ENCODE results near the gene RALGPS1. TPM values are rescaled to one million over a fixed set of nuclear protein-coding genes. Genes with fewer than 3 reads are reported as not detected.

Gene RALGPS1
- polyA plus RNA-seq, 1 of the 3 experiments (the other 2 are of a cell fraction) = 3.9 TPM

GRCh38 chr9:127214421-127215267 is 300.1 kb downstream of the RALGPS1 start:
- Histone ChIP-seq H2AFZ (ENCODE audit: low read depth) (no peak overlapping the region), H3K9me2 (no peaks in the 10 kb centered on the region), H3K4me2 (no peak overlapping the region), H3K4me3 (ENCODE audit: low read depth in 2 of 2, low read length in 1 of 2) (no peak overlapping the region; a peak in 1 of 4 replicates), H3K36me3 (replicated peaks in 1 of 2; ENCODE audit: control insufficient read depth in 1 of 2, insufficient read depth in 2 of 2, low read length in 1 of 2) (no peaks in the 10 kb centered on the region), H3K79me2 (ENCODE audit: insufficient read depth) (no peaks in the 10 kb centered on the region), H3K27me3 (ENCODE audit: insufficient read depth) (no peaks in the 10 kb centered on the region), H3K27ac (ENCODE audit: low read depth in 2 of 2, low read length in 1 of 2) (no peak overlapping the region), H4K20me1 (ENCODE audit: insufficient read depth) (no peaks in the 10 kb centered on the region), H3K9me3 (no peaks in the 10 kb centered on the region), H3K4me1 (ENCODE audit: control insufficient read depth in 1 of 2, insufficient read depth in 2 of 2, low read depth in 1 of 2, low read length in 1 of 2) (peaks cover 0 to 5% of the 10 kb centered on the region in 2 experiments; a peak in 1 of 4 replicates), H3K9ac (no peak overlapping the region), H3F3A (replicated peaks; ENCODE audit: insufficient read depth) (no peaks in the 10 kb centered on the region)
- WGBS (ENCODE audit: low lambda C conversion rate) = 21% methylated on average over 5 of the region's 6 CpGs
- peak; percentile 82 for DNase-seq
- TF ChIP-seq TAF1 (IDR thresholded peaks at IDR 0.05; ENCODE audit: borderline replicate concordance, low read depth, low read length) (no peak), TEAD4 (IDR thresholded peaks at IDR 0.05; ENCODE audit: borderline replicate concordance, insufficient read depth) (no peak), SIN3A (IDR thresholded peaks at IDR 0.05; ENCODE audit: borderline replicate concordance, low read depth, low read length) (no peak), RAD21 (IDR thresholded peaks at IDR 0.05; ENCODE audit: low read length) (peak; percentile 83), EZH2phosphoT487 (IDR thresholded peaks at IDR 0.05; ENCODE audit: borderline replicate concordance, low read depth) (no peak), NFIC (IDR thresholded peaks at IDR 0.05; ENCODE audit: borderline replicate concordance) (no peak), SMC3 (IDR thresholded peaks at IDR 0.05; ENCODE audit: low read depth, low read length) (peak; percentile 86), CHD2 (IDR thresholded peaks at IDR 0.05; ENCODE audit: low read length, partially characterized antibody) (no peak), MXI1 (IDR thresholded peaks at IDR 0.05; ENCODE audit: low read depth, low read length) (no peak), PBX3 (IDR thresholded peaks at IDR 0.05) (no peak)
- TF ChIP-seq, protein P1, sequence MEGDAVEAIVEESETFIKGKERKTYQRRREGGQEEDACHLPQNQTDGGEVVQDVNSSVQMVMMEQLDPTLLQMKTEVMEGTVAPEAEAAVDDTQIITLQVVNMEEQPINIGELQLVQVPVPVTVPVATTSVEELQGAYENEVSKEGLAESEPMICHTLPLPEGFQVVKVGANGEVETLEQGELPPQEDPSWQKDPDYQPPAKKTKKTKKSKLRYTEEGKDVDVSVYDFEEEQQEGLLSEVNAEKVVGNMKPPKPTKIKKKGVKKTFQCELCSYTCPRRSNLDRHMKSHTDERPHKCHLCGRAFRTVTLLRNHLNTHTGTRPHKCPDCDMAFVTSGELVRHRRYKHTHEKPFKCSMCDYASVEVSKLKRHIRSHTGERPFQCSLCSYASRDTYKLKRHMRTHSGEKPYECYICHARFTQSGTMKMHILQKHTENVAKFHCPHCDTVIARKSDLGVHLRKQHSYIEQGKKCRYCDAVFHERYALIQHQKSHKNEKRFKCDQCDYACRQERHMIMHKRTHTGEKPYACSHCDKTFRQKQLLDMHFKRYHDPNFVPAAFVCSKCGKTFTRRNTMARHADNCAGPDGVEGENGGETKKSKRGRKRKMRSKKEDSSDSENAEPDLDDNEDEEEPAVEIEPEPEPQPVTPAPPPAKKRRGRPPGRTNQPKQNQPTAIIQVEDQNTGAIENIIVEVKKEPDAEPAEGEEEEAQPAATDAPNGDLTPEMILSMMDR (IDR thresholded peaks at IDR 0.05) = peak; percentile 85
- POLR2A ChIA-PET = no interaction called here
- CTCF ChIA-PET = interaction anchor here (0.6 to 8.4 kb wide), 40 partner anchors 9 to 349 kb away, joined by 3 to 61 read pairs (median 3); partner anchors contain the start of genes GARNL3, SLC2A8 and ZNF79
